ENCODE data around the gene SERP2. TPM values are rescaled to one million over a fixed set of nuclear protein-coding genes. Genes with fewer than 3 reads are reported as not detected.

The SERP2 gene
- total and polyA plus RNA-seq, 10 of the 15 experiments (the other 5 are each of a cell fraction or from before 2014, with no cell fraction given): not detected

- no peak overlapping the region for H3K4me2 ChIP-seq (ENCODE audit: control insufficient read depth, insufficient read depth)
- ChIA-PET RAD21 (ENCODE audit: unreplicated experiment) (no interaction called here), SMC1A (ENCODE audit: uncharacterized antibody, unreplicated experiment) (interaction anchor here (1.3 kb wide), 1 partner anchor 20 kb away, joined by 3 read pairs; no protein-coding TSS in a partner anchor), POLR2A (no interaction called here), CTCF (no interaction called here)
- no peaks in the 10 kb centered on the region for H3K79me2 ChIP-seq (ENCODE audit: control insufficient read depth, insufficient read depth, low read length)
- in situ Hi-C loops (cut with MboI): no loop called here
- no peaks in the 10 kb centered on the region for H3K9me3 ChIP-seq (replicated peaks; ENCODE audit: control insufficient read depth, insufficient read depth, low read length)
- no peak for FAIRE-seq
- no peaks in the 10 kb centered on the region for H3K36me3 ChIP-seq (ENCODE audit: control insufficient read depth in 2 of 2, insufficient read depth in 2 of 2, low read length in 1 of 2)
- peaks cover 0 to 5% of the 10 kb centered on the region in 2 experiments; a peak in 1 of 4 replicates for H3K27me3 ChIP-seq (replicated peaks in 1 of 2; ENCODE audit: control insufficient read depth in 2 of 2, insufficient read depth in 2 of 2, low read length in 1 of 2)
- no peak for DNase-seq (ENCODE audit: low read depth, low spot score)
- H3K4me1 ChIP-seq (ENCODE audit: control insufficient read depth, insufficient read depth, low read length): no peaks in the 10 kb centered on the region
- TF ChIP-seq IRF4 (IDR thresholded peaks at IDR 0.05; ENCODE audit: low read depth, low read length) (no peak), YBX1 (IDR thresholded peaks at IDR 0.05) (no peak), SIN3A (IDR thresholded peaks at IDR 0.05; ENCODE audit: low read depth, low read length) (no peak), LARP7 (IDR thresholded peaks at IDR 0.05) (no peak), POU2F2 (IDR thresholded peaks at IDR 0.05; ENCODE audit: borderline replicate concordance, low read depth, low read length) (no peak), TCF3 (IDR thresholded peaks at IDR 0.05; ENCODE audit: borderline replicate concordance, insufficient read depth, low read depth, low read length) (no peak), HCFC1 (IDR thresholded peaks at IDR 0.05; ENCODE audit: low read length) (no peak), POLR2AphosphoS5 (IDR thresholded peaks at IDR 0.05; ENCODE audit: low read length) (no peak), POLR2A (IDR thresholded peaks at IDR 0.05; ENCODE audit: low read depth, low read length) (no peak), SREBF1 (IDR thresholded peaks at IDR 0.05; ENCODE audit: low read length) (no peak), PAX8 (IDR thresholded peaks at IDR 0.05) (no peak), RAD21 (IDR thresholded peaks at IDR 0.05; ENCODE audit: insufficient read depth, low read depth, low read length) (no peak)
- ATAC-seq: no peak
- H3K4me3 ChIP-seq: no peak overlapping the region
- H3K9ac ChIP-seq (ENCODE audit: control insufficient read depth, insufficient read depth, low read length): no peak overlapping the region
- H4K20me1 ChIP-seq (ENCODE audit: control insufficient read depth, insufficient read depth): no peaks in the 10 kb centered on the region
- H2AFZ ChIP-seq (ENCODE audit: control insufficient read depth, low read depth, low read length): no peak overlapping the region
- H3K27ac ChIP-seq (ENCODE audit: control insufficient read depth, insufficient read depth): no peak overlapping the region
- WGBS (ENCODE audit: insufficient coverage, insufficient replicate concordance, low lambda C conversion rate, missing lambda C conversion rate): 49% methylated on average over 5 of the region's 5 CpGs
- intact Hi-C loops (cut with micrococcal nuclease; ENCODE audit: unreplicated experiment): no loop called here
- no TSS peak for BruUV-seq (replicated peaks)
These were observed 50.2 kb downstream of the SERP2 start for GRCh38 chr13:44423824-44424223.

All from GM12878 (cell line).